SK-N-MC (cell line): ENCODE measurements around the gene CEACAM21.

ENCODE experiments used
- DNase-seq: peaks from one replicate; pipeline ENCODE4 v3.0.0-alpha.2; 2011; ENCODE audit warnings: low read depth, low spot score
- H3K27ac ChIP-seq: fragments of 200-600 bp; sonication (generic); 2 replicates; pipeline ENCODE4 v1.5.1; 2016; ENCODE audit warnings: mixed run types
- H3K36me3 ChIP-seq: fragments of 200-600 bp; sonication (generic); 2 replicates; pipeline ENCODE4 v1.6.1; 2017; ENCODE audit warnings: antibody characterized with exemption, low read length, mixed read lengths; ENCODE audit not compliant: insufficient read depth
- H3K4me3 ChIP-seq: fragments of 200-600 bp; sonication (generic); 2 replicates; pipeline ENCODE4 v1.5.1; 2016
- H3K9ac ChIP-seq: fragments of 200-600 bp; sonication (generic); 2 replicates; pipeline ENCODE4 v1.8.0; 2017; ENCODE audit warnings: mixed run types, mixed read lengths; ENCODE audit not compliant: insufficient read length
- H3K9me3 ChIP-seq: fragments of 200-600 bp; sonication (generic); 2 replicates; pipeline ENCODE4 v1.6.1; 2017; ENCODE audit warnings: low read depth, mild to moderate bottlenecking, antibody characterized with exemption, low read length, moderate library complexity, mixed read lengths
- EZH2 ChIP-seq: fragments of 200-600 bp; sonication (generic); IDR thresholded peaks from one replicate; pipeline ENCODE4 v1.6.1; 2017; ENCODE audit warnings: antibody characterized with exemption
- FOXP2 ChIP-seq: optimal IDR thresholded peaks from 2 replicates; pipeline ENCODE3; 2011; ENCODE audit warnings: mild to moderate bottlenecking, moderate library complexity; ENCODE audit not compliant: insufficient read depth; ENCODE audit errors: extremely low read length, control extremely low read depth
- POLR2AphosphoS5 ChIP-seq: IDR thresholded peaks from 2 replicates; pipeline ENCODE4 v1.6.1; 2012; ENCODE audit warnings: mild to moderate bottlenecking, low read depth, low read length, borderline replicate concordance

The CEACAM21 gene

GRCh38 chr19:41546386-41546789, 29.6 kb upstream of the CEACAM21 start:
- H3K36me3 ChIP-seq, result no peaks in the 10 kb centered on the region
- no peak for DNase-seq
- TF ChIP-seq FOXP2 (no peak), POLR2AphosphoS5 (no peak), EZH2 (no peak)
- H3K9me3 ChIP-seq, result no peaks in the 10 kb centered on the region
- H3K27ac ChIP-seq, result no peak overlapping the region
- H3K9ac ChIP-seq, result no peak overlapping the region
- H3K4me3 ChIP-seq, result no peak overlapping the region

- H3K9ac ChIP-seq, result no peak overlapping the region
- no peak for DNase-seq
- H3K4me3 ChIP-seq, result no peak overlapping the region
- no peak overlapping the region for H3K27ac ChIP-seq
- TF ChIP-seq EZH2 (no peak), POLR2AphosphoS5 (no peak), FOXP2 (no peak)
- no peaks in the 10 kb centered on the region for H3K9me3 ChIP-seq
- no peaks in the 10 kb centered on the region for H3K36me3 ChIP-seq
Measured at GRCh38 chr19:41546961-41547360, 29.0 kb upstream of the CEACAM21 start.

DNA sequence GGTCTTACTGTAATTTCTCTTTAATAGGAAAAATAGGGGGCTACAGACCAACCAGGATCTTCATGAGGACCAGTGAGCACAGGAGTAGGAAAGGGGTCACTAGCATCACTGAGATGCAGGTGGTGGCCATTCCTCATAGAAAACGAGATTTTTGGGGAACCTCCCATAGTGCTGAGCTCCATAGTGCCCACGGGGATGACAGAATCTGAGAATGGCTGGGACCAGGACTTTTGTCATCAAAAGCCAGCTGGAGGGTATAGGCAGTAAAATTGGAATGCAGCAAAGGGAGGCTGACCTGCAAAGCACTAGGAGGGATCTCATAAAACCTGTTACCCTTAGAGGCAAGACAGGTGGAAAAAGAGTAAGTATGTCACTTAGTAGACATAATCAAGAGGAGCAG, 28.4 kb upstream of the CEACAM21 start:
- no peak overlapping the region for H3K4me3 ChIP-seq
- no peaks in the 10 kb centered on the region for H3K9me3 ChIP-seq
- H3K36me3 ChIP-seq, result no peaks in the 10 kb centered on the region
- no peak for DNase-seq
- H3K27ac ChIP-seq, result no peak overlapping the region
- H3K9ac ChIP-seq, result no peak overlapping the region
- TF ChIP-seq EZH2, result no peak
- no peak for TF ChIP-seq FOXP2
- no peak for TF ChIP-seq POLR2AphosphoS5

DNA sequence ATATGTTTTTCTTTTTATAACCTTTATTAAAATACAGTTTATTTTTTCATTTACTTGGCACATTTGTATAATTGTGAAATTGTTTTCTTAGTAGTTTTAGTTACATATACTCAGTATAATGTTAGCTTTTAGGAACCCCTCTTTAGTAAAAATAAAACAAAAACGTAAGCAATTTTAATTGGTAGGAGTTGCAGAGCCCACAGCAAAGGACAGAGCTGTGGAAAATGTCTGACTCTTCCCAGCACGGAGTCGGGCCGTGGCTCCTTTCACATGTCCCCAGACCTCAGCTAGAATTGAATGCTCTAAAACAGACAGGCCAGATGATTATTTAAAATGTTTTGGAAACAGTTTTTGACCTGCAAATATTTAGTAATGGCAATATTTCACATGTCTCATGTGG, 27.9 kb upstream of the CEACAM21 start:
- Histone ChIP-seq H3K4me3 (no peak overlapping the region), H3K36me3 (no peaks in the 10 kb centered on the region), H3K27ac (no peak overlapping the region), H3K9me3 (no peaks in the 10 kb centered on the region), H3K9ac (no peak overlapping the region)
- no peak for DNase-seq
- no peak for TF ChIP-seq POLR2AphosphoS5
- no peak for TF ChIP-seq FOXP2

DNA sequence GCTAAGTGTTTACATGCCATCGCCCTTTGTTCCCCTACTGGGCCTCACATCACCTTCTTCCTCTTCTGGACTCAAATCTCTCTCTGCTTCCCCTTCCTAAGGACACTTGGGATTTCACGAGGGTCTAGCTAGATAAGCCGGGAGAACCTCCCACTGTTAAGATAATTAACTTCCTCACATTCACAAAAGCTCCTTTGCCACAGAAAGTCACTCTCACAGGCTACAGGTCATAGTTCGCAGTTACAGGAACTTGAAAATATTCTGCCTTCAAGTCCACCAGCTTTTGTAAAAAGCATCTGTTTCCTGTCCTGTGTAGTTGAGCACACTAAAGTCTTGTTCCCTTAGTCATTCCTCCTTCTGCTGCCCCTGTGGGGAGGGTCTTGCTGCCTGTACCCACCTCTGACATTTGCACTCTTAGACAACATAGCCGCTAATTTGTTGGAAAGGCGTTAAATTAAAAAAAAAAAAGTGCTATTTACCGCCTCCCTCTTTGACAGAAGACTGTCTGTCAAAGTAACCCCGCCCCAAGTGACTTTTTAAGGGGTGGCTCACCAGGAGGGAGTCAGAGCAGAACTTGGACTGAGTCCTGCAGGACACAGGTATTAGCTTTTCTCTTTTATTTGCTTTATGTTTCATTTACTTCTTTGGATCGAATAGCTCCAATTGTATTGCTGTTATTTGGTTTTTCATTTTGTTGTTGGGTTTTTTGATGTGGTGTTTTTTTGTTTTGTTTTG, 26.8 kb upstream of the CEACAM21 start:
- TF ChIP-seq POLR2AphosphoS5, result no peak
- no peak for TF ChIP-seq EZH2
- TF ChIP-seq FOXP2, result no peak
- Histone ChIP-seq H3K36me3 (no peaks in the 10 kb centered on the region), H3K4me3 (no peak overlapping the region), H3K27ac (no peak overlapping the region), H3K9ac (peak overlapping the region; percentile 9), H3K9me3 (no peaks in the 10 kb centered on the region)
- DNase-seq, result no peak

- TF ChIP-seq FOXP2, result no peak
- no peak for TF ChIP-seq EZH2
- TF ChIP-seq POLR2AphosphoS5, result no peak
Measured at GRCh38 chr19:41549884-41550283, 26.1 kb upstream of the CEACAM21 start.

GRCh38 chr19:41551212-41551610, 24.8 kb upstream of the CEACAM21 start:
- TF ChIP-seq EZH2 (no peak), FOXP2 (no peak), POLR2AphosphoS5 (no peak)

More at GRCh38 chr19:41549884-41550283, 26.1 kb upstream of the CEACAM21 start:
- H3K9me3 ChIP-seq, result no peaks in the 10 kb centered on the region
- DNase-seq, result no peak
- no peaks in the 10 kb centered on the region for H3K36me3 ChIP-seq
- H3K4me3 ChIP-seq, result no peak overlapping the region
- H3K27ac ChIP-seq, result no peak overlapping the region
- H3K9ac ChIP-seq, result no peak overlapping the region

DNA sequence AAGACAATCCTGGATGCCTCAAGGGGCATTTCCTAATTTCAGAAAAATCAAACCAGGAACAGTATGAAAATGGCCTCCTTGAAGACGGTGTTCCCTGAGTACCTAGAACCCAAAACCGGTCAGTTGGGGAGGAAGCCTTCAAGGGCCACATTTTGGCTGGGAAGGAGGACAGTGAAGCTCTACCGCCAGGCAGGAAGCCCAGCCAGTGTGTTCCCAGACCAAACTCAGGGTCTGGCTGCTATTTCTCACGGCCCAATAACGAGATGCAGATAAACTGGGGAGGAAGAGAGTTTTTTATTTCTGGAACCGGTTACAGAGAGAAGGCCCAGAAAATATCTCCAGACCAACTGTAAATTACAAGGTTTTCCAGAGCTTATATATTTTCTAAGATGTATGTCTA, 24.3 kb upstream of the CEACAM21 start:
- H3K27ac ChIP-seq, result no peak overlapping the region
- H3K9me3 ChIP-seq, result no peaks in the 10 kb centered on the region
- TF ChIP-seq POLR2AphosphoS5 (no peak), EZH2 (no peak), FOXP2 (no peak)
- no peak for DNase-seq
- no peaks in the 10 kb centered on the region for H3K36me3 ChIP-seq
- no peak overlapping the region for H3K9ac ChIP-seq
- no peak overlapping the region for H3K4me3 ChIP-seq

More at GRCh38 chr19:41551212-41551610, 24.8 kb upstream of the CEACAM21 start:
- H3K9ac ChIP-seq, result no peak overlapping the region
- no peak overlapping the region for H3K4me3 ChIP-seq
- no peaks in the 10 kb centered on the region for H3K36me3 ChIP-seq
- no peaks in the 10 kb centered on the region for H3K9me3 ChIP-seq
- DNase-seq, result no peak
- H3K27ac ChIP-seq, result no peak overlapping the region

DNA sequence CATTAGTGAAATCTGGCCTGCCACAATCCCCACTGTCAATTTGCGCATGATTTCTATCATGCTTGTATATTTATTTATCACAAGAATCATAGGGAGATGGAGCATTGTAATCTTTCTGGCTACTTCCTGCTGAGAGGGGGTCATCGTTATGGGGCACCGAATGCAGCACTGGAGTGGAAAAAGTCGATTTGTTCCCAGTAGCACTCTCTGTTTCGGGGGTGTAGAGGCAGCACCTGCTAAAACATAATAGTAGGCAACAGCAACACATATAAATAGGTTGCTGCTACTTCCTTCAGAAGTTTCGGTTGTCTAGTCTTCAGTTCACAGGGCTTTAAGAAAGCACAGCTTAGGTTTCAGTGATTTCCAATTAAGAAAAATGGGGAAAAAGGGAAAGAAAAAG, 23.4 kb upstream of the CEACAM21 start:
- no peak overlapping the region for H3K27ac ChIP-seq
- no peak overlapping the region for H3K4me3 ChIP-seq

More for the DNA sequence above, 23.4 kb upstream of the CEACAM21 start:
- Histone ChIP-seq H3K36me3 (no peaks in the 10 kb centered on the region), H3K9me3 (no peaks in the 10 kb centered on the region), H3K9ac (no peak overlapping the region)
- TF ChIP-seq POLR2AphosphoS5 (no peak), EZH2 (no peak), FOXP2 (no peak)
- no peak for DNase-seq
